ENCODE results near the gene BARHL1. TPM values are rescaled to one million over a fixed set of nuclear protein-coding genes. Genes with fewer than 3 reads are reported as not detected.

Gene BARHL1
- total and polyA plus RNA-seq, 2 of the 13 experiments (the other 11 are each of a cell fraction or from before 2014, with no cell fraction given), result not detected

DNA sequence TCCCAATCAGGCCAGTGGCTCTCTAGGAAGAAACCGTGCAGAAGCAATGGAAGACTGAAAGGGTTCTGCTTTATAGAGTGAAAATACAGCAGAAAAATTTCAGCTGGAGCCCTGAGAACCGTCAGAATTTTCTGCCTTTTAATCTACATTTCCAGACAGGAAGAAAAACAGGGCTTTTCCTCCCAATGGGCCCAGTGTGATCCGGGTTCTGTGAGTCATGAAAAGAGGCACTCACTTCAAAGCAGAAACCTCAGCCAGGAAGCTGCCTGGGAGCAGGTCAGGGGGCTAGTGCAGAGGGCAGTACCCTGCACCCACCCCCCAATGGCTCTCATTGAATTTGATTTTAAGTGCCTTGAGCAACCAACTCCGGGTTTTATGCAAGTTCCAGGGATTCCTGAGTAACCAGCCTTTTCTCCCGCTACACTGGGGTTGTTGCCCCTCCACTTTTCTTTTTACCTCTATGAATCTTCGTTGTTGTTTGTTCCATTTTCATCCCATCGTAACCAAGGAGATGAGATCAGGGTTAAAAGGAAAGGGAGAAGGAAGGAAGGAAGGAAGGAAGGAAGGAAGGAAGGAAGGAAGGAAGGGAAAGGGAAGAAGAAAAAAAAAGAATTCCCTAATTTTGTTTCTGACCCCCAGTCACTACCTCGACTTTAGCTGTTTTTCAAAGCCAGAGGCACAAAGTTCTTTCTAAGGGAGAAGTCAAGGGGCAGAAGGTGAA lies 1.3 kb downstream of the BARHL1 start:
- POLR2A ChIA-PET, result no interaction called here
- intact Hi-C loops (cut with micrococcal nuclease; ENCODE audit: unreplicated experiment), result no loop called here
- TF ChIP-seq, protein P1, sequence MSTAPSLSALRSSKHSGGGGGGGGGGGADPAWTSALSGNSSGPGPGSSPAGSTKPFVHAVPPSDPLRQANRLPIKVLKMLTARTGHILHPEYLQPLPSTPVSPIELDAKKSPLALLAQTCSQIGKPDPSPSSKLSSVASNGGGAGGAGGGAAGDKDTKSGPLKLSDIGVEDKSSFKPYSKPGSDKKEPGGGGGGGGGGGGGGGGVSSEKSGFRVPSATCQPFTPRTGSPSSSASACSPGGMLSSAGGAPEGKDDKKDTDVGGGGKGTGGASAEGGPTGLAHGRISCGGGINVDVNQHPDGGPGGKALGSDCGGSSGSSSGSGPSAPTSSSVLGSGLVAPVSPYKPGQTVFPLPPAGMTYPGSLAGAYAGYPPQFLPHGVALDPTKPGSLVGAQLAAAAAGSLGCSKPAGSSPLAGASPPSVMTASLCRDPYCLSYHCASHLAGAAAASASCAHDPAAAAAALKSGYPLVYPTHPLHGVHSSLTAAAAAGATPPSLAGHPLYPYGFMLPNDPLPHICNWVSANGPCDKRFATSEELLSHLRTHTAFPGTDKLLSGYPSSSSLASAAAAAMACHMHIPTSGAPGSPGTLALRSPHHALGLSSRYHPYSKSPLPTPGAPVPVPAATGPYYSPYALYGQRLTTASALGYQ (CRISPR knock-in tag; IDR thresholded peaks at IDR 0.05), result no peak
- no peak for TF ChIP-seq HHEX (CRISPR knock-in tag; IDR thresholded peaks at IDR 0.05)
- no peak for TF ChIP-seq ZNF263 (CRISPR knock-in tag; IDR thresholded peaks at IDR 0.05)
- no peak for TF ChIP-seq ZNF703 (CRISPR knock-in tag; IDR thresholded peaks at IDR 0.05; ENCODE audit: borderline replicate concordance)
- TF ChIP-seq, protein P2, sequence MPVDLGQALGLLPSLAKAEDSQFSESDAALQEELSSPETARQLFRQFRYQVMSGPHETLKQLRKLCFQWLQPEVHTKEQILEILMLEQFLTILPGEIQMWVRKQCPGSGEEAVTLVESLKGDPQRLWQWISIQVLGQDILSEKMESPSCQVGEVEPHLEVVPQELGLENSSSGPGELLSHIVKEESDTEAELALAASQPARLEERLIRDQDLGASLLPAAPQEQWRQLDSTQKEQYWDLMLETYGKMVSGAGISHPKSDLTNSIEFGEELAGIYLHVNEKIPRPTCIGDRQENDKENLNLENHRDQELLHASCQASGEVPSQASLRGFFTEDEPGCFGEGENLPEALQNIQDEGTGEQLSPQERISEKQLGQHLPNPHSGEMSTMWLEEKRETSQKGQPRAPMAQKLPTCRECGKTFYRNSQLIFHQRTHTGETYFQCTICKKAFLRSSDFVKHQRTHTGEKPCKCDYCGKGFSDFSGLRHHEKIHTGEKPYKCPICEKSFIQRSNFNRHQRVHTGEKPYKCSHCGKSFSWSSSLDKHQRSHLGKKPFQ (CRISPR knock-in tag; IDR thresholded peaks at IDR 0.05; ENCODE audit: insufficient replicate concordance), result no peak
- TF ChIP-seq, protein P3, sequence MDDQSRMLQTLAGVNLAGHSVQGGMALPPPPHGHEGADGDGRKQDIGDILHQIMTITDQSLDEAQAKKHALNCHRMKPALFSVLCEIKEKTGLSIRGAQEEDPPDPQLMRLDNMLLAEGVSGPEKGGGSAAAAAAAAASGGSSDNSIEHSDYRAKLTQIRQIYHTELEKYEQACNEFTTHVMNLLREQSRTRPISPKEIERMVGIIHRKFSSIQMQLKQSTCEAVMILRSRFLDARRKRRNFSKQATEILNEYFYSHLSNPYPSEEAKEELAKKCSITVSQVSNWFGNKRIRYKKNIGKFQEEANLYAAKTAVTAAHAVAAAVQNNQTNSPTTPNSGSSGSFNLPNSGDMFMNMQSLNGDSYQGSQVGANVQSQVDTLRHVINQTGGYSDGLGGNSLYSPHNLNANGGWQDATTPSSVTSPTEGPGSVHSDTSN (CRISPR knock-in tag; IDR thresholded peaks at IDR 0.05; ENCODE audit: borderline replicate concordance), result no peak
- no peak for TF ChIP-seq ZNF547 (CRISPR knock-in tag; IDR thresholded peaks at IDR 0.05)
- TF ChIP-seq ZNF510 (CRISPR knock-in tag; IDR thresholded peaks at IDR 0.05; ENCODE audit: low read depth), result no peak
- TF ChIP-seq SRSF4 (IDR thresholded peaks at IDR 0.05; ENCODE audit: low read depth, low read length, poor library complexity, severe bottlenecking), result no peak
- no peak for TF ChIP-seq MATR3 (CRISPR knock-in tag; IDR thresholded peaks at IDR 0.05)
- no peak for TF ChIP-seq WIZ (CRISPR knock-in tag; IDR thresholded peaks at IDR 0.05)
- TF ChIP-seq PRPF4 (IDR thresholded peaks at IDR 0.05; ENCODE audit: low read depth, low read length, poor library complexity, severe bottlenecking), result no peak
- TF ChIP-seq ZNF543 (CRISPR knock-in tag; IDR thresholded peaks at IDR 0.05), result no peak
- no peak for TF ChIP-seq SOX5 (CRISPR knock-in tag; IDR thresholded peaks at IDR 0.05; ENCODE audit: borderline replicate concordance)
- TF ChIP-seq ZNF782 (CRISPR knock-in tag; IDR thresholded peaks at IDR 0.05; ENCODE audit: borderline replicate concordance), result no peak
- no peak for TF ChIP-seq GLI4 (CRISPR knock-in tag; IDR thresholded peaks at IDR 0.05; ENCODE audit: borderline replicate concordance)

More for the DNA sequence above, 1.3 kb downstream of the BARHL1 start:
- Histone ChIP-seq H3K4me3 (replicated peaks in 1 of 3; ENCODE audit: insufficient read depth in 1 of 3, low read depth in 2 of 3, low read length in 3 of 3) (no peak overlapping the region), H3K79me2 (ENCODE audit: insufficient read depth, low read length) (no peaks in the 10 kb centered on the region), H3K36me3 (replicated peaks in 1 of 2; ENCODE audit: control insufficient read depth in 1 of 2, insufficient read depth in 2 of 2, low read length in 2 of 2) (no peaks in the 10 kb centered on the region), H2AFZ (ENCODE audit: low read length) (no peak overlapping the region), H3K27ac (ENCODE audit: extremely low read length, insufficient read depth, low read length) (no peak overlapping the region), H3K9ac (ENCODE audit: insufficient read depth, low read depth, low read length) (no peak overlapping the region), H3K9me3 (ENCODE audit: low read length) (no peaks in the 10 kb centered on the region), H3K27me3 (ENCODE audit: control insufficient read depth in 1 of 2, insufficient read depth in 2 of 2, low read length in 2 of 2) (peaks cover 19 to 81% of the 10 kb centered on the region in 2 experiments), H3K4me1 (ENCODE audit: insufficient read depth, low read length) (no peaks in the 10 kb centered on the region), H4K20me1 (ENCODE audit: insufficient read depth, low read length) (peaks cover 26% of the 10 kb centered on the region), H3K4me2 (ENCODE audit: low read depth, low read length) (no peak overlapping the region)
- DNase-seq (ENCODE audit: low spot score) (no peak), FAIRE-seq (no peak), ATAC-seq (no peak)
- in situ Hi-C loops (cut with HindIII; ENCODE audit: extremely low pct_ligation_motif_present, low pct_unique_long_range_greater_than_20kb), result no loop called here
- CTCF ChIA-PET (ENCODE audit: low intra/inter-chr PET ratio, low total read pairs), result no interaction called here
- BruUV-seq (replicated peaks), result no TSS peak
- 3% methylated on average over 8 of the region's 8 CpGs for WGBS (ENCODE audit: low lambda C conversion rate)

Measured in HepG2 (cell line).